T-helper 2 cell treated with Interferon-gamma antibody and Interleukin-4, amounts not matched to agents 5 μg/mL and 100 μg/mL, for 36 hours (primary cell): ENCODE data around the gene FTHL17.

Source experiments
- DNase-seq: peaks from one replicate; pipeline ENCODE4 v3.0.0; 2021; ENCODE audit warnings: low spot score
- H3K27ac Mint-ChIP-seq: one replicate; pipeline ENCODE4 v1.8.0; 2021; ENCODE audit warnings: mild to moderate bottlenecking, mixed read lengths
- H3K27me3 Mint-ChIP-seq: one replicate; pipeline ENCODE4 v1.8.0; 2021; ENCODE audit warnings: low read depth, mixed read lengths
- H3K36me3 Mint-ChIP-seq: one replicate; pipeline ENCODE4 v1.8.0; 2021; ENCODE audit warnings: low read depth, mixed read lengths
- H3K4me1 Mint-ChIP-seq: one replicate; pipeline ENCODE4 v1.8.0; 2021; ENCODE audit warnings: low read depth, mixed read lengths
- H3K4me3 Mint-ChIP-seq: one replicate; pipeline ENCODE4 v1.8.0; 2022; ENCODE audit warnings: mild to moderate bottlenecking, moderate library complexity, mixed read lengths
- H3K9me3 Mint-ChIP-seq: one replicate; pipeline ENCODE4 v1.8.0; 2021; ENCODE audit warnings: mixed read lengths

The FTHL17 gene

DNA sequence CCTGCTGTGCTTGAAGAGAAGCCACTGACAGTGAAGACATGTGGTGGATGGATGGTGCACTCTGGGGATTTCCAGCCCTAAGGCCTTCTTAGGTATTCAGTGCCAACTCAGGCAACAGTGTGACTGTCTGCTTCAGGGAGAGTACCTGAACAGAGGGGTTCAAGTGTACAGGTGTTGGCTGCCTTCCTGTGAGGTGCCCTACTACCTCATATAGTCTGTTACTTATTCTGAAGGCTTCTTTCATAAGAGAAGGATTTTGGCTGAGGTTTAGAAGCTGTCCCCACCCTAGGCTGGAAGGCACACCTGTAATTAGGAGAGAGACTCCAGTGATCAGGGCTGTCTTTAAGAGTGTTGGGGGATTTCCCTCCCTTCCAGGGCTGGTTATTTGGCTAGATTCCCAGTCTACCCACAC lies 1.8 kb downstream of the FTHL17 start:
- H3K4me3 Mint-ChIP-seq: no peak overlapping the region
- H3K4me1 Mint-ChIP-seq: no peaks in the 10 kb centered on the region
- no peaks in the 10 kb centered on the region for H3K9me3 Mint-ChIP-seq
- H3K36me3 Mint-ChIP-seq: no peaks in the 10 kb centered on the region
- H3K27me3 Mint-ChIP-seq: no peaks in the 10 kb centered on the region
- H3K27ac Mint-ChIP-seq: no peak overlapping the region
- no peak for DNase-seq

DNA sequence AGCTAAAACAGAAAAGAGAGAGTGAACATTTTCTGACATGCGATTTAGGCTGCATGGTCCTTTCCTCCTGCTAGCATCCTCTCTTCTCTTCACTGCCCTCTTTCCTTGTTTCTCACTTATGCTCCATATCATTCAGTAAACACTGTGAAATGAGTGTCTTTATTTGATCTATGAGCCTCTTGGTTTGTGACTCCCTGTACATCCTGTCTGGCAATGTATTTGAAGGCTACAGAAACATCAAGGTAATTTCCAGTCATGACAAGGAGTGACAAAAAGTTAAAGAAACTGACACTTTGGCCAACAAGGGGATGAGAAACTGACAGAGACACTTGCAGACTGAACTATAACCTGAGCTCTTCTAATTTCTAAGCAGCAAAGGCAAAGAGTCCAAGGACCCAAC lies 8.7 kb downstream of the FTHL17 start:
- no peak for DNase-seq
- peak overlapping the region; percentile 20 for H3K27ac Mint-ChIP-seq
- no peak overlapping the region for H3K4me3 Mint-ChIP-seq
- H3K36me3 Mint-ChIP-seq: no peaks in the 10 kb centered on the region
- H3K4me1 Mint-ChIP-seq: no peaks in the 10 kb centered on the region
- no peaks in the 10 kb centered on the region for H3K27me3 Mint-ChIP-seq
- H3K9me3 Mint-ChIP-seq: no peaks in the 10 kb centered on the region

DNA sequence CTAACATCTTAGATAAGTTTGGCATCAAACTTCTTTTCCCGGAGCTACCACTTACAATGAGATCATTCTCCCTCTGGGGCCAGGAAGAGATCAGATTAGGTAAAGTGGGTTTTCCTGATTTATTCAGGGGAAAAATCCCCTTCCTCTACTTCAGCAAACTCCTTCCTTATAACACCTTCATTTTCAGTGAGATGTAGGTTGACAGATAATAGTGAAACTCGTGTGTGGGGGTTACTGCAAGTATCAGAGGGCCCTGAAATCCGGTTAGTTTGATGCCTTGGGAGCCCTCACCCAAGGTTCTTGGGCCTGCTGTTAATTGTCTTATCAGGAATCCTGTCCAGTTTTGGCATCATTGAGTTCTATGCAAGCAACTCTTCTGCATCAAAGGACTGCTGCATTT lies 10.8 kb downstream of the FTHL17 start:
- Mint-ChIP-seq H3K4me1 (no peaks in the 10 kb centered on the region), H3K4me3 (no peak overlapping the region), H3K9me3 (no peaks in the 10 kb centered on the region), H3K36me3 (no peaks in the 10 kb centered on the region), H3K27me3 (no peaks in the 10 kb centered on the region), H3K27ac (no peak overlapping the region)
- DNase-seq: no peak

DNA sequence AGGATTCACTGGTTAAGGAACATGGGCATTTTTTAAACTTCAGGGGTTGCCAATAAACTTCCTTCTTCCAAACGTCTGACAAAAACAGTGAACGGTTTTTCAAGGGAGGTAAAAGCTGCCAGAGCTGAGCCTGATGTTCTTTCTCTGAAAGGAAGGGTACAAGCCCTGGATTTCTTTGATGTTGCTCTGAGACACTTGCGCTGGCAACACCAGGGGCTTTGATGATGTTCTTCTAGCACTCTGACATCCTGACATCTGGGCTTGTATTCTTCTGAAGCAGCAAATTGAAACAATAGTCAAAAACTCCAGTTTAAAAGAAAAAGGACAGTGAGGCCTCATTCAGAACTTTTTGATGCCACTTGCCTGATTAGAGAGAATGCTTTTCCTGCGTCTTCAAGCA lies 11.8 kb downstream of the FTHL17 start:
- no peaks in the 10 kb centered on the region for H3K27me3 Mint-ChIP-seq
- H3K4me3 Mint-ChIP-seq: no peak overlapping the region
- no peak overlapping the region for H3K27ac Mint-ChIP-seq
- DNase-seq: no peak
- H3K36me3 Mint-ChIP-seq: no peaks in the 10 kb centered on the region
- no peaks in the 10 kb centered on the region for H3K4me1 Mint-ChIP-seq
- H3K9me3 Mint-ChIP-seq: no peaks in the 10 kb centered on the region

DNA sequence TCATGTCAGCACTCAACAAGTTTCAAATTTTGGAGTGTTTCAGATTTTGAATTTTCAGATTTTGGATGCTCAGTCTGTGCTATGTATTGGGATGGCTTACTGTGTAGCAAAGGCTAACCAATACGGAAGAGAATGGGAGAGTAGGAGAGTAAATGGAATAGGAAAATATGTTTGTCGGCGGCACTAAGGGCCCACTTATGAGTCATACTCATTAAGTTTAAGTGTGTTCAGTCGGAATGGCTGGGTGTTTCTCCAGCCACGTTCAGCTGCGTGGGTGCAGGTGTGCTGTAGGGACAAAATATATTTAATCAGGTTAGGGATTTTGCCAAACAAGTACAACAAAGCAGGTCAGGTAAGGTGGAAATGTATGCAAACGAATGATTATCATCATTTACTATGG lies 13.6 kb downstream of the FTHL17 start:
- no peaks in the 10 kb centered on the region for H3K9me3 Mint-ChIP-seq
- no peaks in the 10 kb centered on the region for H3K4me1 Mint-ChIP-seq
- H3K27me3 Mint-ChIP-seq: no peaks in the 10 kb centered on the region
- H3K4me3 Mint-ChIP-seq: no peak overlapping the region
- H3K27ac Mint-ChIP-seq: no peak overlapping the region
- no peaks in the 10 kb centered on the region for H3K36me3 Mint-ChIP-seq
- no peak for DNase-seq

DNA sequence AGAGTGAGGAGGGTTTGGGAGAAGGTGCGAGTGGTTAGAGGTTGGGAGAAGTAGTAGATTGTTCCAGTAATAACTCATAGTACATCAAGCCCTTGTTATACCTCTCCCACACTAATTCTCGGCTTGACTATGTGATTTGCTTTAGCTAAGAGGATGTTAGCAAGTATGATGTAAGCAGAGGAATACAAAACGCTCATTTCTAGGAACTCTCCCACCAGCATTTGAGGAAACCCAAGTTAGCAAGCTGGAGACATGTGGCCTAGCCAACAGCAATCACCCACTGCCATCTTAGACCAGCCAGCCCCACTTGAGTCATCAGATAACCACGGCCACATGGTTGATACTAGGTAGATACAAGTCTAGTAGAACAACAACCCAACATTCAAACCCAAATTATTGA lies 14.2 kb downstream of the FTHL17 start:
- H3K4me1 Mint-ChIP-seq: no peaks in the 10 kb centered on the region
- H3K27me3 Mint-ChIP-seq: no peaks in the 10 kb centered on the region
- H3K27ac Mint-ChIP-seq: no peak overlapping the region
- no peaks in the 10 kb centered on the region for H3K36me3 Mint-ChIP-seq
- H3K9me3 Mint-ChIP-seq: no peaks in the 10 kb centered on the region
- H3K4me3 Mint-ChIP-seq: no peak overlapping the region
- DNase-seq: peak; percentile 35

DNA sequence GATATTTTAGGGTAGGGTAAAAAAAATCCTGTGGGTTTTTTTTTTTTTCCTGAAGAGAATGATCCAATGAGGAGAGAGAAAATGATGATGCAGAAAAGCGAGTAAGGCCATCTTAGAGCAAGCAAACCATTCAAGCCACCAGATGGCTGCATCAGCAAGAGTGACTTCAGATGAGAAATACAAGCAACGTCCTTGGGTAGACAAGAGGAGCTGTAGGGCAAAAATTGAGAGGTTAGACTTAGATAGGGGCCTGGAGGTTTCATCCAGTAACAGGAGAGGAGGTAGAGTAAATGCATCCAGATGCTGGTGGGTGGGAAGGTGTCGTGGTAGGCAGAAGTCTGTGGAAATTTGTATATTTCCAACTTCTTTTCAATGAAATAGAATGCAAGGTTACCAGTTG lies 14.6 kb downstream of the FTHL17 start:
- no peaks in the 10 kb centered on the region for H3K36me3 Mint-ChIP-seq
- no peaks in the 10 kb centered on the region for H3K27me3 Mint-ChIP-seq
- H3K9me3 Mint-ChIP-seq: no peaks in the 10 kb centered on the region
- no peak overlapping the region for H3K27ac Mint-ChIP-seq
- H3K4me3 Mint-ChIP-seq: no peak overlapping the region
- no peak for DNase-seq
- H3K4me1 Mint-ChIP-seq: no peaks in the 10 kb centered on the region

DNA sequence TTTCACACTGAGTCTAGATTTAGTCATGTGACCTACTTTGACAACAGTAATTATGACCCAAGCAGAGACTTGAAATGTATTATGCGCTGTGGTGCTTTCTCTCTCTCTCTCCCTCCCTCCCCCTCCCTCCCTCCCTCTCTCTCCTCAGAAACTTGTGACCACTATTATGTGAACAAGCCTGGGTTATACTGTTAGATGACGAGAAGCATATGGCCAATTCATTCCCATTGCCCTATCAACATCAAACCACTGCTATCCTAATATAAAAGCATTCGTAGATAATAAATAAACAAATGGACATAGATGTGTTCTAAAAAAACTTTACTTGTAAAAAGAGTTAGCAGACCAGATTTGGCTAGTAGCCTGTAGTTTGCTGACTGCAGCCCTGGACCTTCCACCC lies 18.2 kb downstream of the FTHL17 start:
- no peak for DNase-seq
- H3K27ac Mint-ChIP-seq: no peak overlapping the region
- no peaks in the 10 kb centered on the region for H3K36me3 Mint-ChIP-seq
- H3K27me3 Mint-ChIP-seq: no peaks in the 10 kb centered on the region
- no peak overlapping the region for H3K4me3 Mint-ChIP-seq
- no peaks in the 10 kb centered on the region for H3K4me1 Mint-ChIP-seq
- no peaks in the 10 kb centered on the region for H3K9me3 Mint-ChIP-seq

DNA sequence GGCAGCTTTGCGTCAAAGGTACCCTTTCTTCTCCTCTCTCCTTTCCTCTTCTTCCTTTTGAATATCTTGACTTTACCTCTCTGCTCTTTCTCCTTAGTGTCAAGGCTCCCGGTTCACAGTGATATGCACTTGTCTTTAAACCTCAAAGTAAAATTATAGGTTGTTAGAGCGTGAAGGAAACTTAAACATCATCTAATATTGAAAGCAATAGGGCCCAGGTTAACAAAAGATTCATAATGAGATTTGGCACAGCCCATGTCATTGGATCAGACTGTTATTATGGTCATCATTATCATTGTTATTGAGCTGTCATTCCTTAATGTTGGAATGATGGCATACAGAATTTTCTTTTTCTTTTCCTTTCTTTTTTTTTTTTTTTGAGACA lies 32.5 kb downstream of the FTHL17 start:
- Mint-ChIP-seq H3K36me3 (no peaks in the 10 kb centered on the region), H3K4me1 (peaks cover 4% of the 10 kb centered on the region), H3K9me3 (no peaks in the 10 kb centered on the region), H3K4me3 (no peak overlapping the region), H3K27ac (no peak overlapping the region), H3K27me3 (peaks cover 8% of the 10 kb centered on the region)
- DNase-seq: no peak

DNA sequence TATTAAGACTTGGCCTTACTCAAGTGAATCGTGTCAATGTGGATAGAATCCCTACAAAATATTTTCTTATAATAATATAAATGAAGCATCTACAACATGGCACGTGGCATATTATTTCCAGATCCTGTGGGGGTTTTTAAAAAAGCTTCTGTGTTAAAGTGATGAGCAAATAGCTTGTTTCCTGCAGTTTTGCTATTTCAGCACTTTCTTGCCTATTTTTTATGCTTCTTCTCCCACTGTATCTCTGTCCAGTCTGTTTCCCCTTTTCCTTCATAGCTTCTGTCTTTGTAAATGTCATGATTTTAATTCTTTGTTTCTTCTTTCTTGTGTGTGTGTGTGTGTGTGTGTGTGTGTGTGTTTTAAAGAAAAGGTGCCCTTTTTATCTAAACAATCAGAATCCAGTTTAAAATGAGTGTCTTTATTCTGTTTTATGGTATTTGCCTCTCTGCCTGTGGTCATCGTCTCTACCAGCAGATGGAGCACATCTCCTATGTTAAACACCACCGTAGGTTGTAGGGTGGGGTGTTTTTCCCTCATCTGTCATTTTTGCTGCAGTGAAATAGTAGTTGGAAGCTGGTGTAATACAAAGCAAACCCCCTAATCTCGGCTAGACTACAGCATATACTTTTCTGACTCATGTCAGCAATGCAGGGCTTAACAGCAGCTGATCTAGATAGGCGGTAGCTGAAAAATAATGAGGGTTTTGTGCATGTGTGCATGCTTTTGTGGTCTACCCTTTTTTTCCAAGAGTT lies 33.1 kb downstream of the FTHL17 start:
- H3K4me1 Mint-ChIP-seq: peaks cover 4% of the 10 kb centered on the region
- no peak for DNase-seq
- H3K27me3 Mint-ChIP-seq: peaks cover 8% of the 10 kb centered on the region
- H3K27ac Mint-ChIP-seq: no peak overlapping the region
- H3K4me3 Mint-ChIP-seq: no peak overlapping the region
- H3K9me3 Mint-ChIP-seq: no peaks in the 10 kb centered on the region
- H3K36me3 Mint-ChIP-seq: no peaks in the 10 kb centered on the region

DNA sequence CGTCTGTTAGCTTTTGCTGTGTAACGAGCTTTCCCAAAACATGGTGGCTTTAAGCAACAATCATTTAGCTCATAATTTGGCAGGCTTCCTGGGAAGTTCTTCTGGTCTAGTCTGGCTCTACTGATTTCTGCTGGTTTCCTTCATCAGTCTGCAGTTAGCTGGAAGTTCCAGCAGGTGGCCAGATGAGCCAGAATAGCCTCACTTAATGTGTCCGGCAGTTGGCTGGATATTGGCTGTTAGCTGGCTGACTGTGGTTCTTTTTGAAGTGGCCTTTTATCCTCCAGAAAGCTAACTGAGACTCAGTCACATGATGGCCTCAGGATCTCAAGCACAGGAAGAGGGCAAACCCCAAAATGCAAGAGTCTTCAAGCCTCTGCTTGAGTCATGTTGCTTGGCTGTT lies 34.9 kb downstream of the FTHL17 start:
- Mint-ChIP-seq H3K27me3 (peaks cover 8% of the 10 kb centered on the region), H3K4me1 (peaks cover 4% of the 10 kb centered on the region), H3K4me3 (no peak overlapping the region), H3K36me3 (no peaks in the 10 kb centered on the region), H3K9me3 (no peaks in the 10 kb centered on the region), H3K27ac (no peak overlapping the region)
- DNase-seq: peak; percentile 3

DNA sequence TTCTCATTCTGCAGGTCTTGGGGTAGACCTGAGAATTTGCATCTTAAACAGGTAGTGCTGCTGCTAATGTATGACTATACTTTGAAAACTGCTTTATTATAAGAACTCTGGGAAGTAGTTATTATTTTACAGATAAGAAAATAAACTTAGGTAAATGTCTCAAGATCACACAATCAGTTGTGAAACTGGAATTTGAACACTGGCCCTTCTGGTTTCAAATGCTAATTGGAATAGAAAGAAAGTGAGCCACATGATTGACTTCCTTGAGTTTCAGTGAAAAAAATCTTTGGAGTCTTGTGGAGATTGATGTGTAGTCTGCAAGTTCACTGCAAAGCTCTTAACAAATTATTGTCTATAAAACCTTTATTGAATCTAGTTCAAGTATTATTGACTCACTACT lies 44.5 kb downstream of the FTHL17 start:
- Mint-ChIP-seq H3K9me3 (no peaks in the 10 kb centered on the region), H3K27me3 (peaks cover 7% of the 10 kb centered on the region), H3K36me3 (no peaks in the 10 kb centered on the region), H3K4me3 (no peak overlapping the region), H3K27ac (no peak overlapping the region), H3K4me1 (no peaks in the 10 kb centered on the region)
- DNase-seq: no peak

DNA sequence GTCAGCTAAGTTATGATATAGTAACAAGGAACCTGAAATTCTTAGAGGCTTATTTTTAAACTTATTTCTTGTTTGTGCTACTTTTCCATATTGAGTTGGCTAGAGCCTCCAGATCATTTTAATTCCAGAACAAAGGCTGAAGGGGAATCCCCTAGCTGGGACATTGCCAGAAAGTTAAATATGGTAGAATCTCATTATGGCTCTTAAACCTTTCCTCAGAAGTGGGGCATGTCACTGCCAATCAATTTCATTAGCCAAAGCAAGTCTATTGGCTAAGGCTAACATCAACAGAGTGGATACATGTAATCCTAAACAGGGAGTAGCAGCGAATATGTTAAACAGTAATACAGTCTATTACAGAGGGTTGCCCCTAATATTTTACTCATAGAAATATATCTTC lies 47.0 kb downstream of the FTHL17 start:
- Mint-ChIP-seq H3K4me3 (no peak overlapping the region), H3K36me3 (no peaks in the 10 kb centered on the region), H3K9me3 (no peaks in the 10 kb centered on the region), H3K27ac (no peak overlapping the region), H3K4me1 (no peaks in the 10 kb centered on the region), H3K27me3 (peaks cover 4% of the 10 kb centered on the region)
- no peak for DNase-seq

DNA sequence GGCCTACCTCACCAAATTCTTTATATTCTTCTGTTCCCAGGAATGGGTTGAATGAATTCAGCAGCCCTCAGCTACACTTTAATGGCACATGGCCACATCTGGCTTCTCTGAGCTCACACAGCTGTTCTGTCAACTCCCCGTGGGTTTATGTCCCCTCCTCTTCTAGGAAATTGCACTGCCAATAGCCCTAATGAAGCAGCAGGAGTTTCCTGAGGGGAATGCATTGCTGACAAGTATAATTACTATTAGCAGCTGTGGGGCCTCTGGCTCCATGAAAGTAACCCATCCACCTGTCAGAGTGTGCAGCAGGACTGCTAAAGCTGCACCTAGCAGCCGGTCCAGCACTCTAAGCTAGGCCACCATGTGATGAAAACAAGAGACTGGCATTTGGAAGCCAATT lies 50.3 kb downstream of the FTHL17 start:
- no peaks in the 10 kb centered on the region for H3K36me3 Mint-ChIP-seq
- no peaks in the 10 kb centered on the region for H3K27me3 Mint-ChIP-seq
- no peaks in the 10 kb centered on the region for H3K9me3 Mint-ChIP-seq
- H3K27ac Mint-ChIP-seq: no peak overlapping the region
- DNase-seq: no peak
- H3K4me3 Mint-ChIP-seq: no peak overlapping the region
- H3K4me1 Mint-ChIP-seq: no peaks in the 10 kb centered on the region
